Measurements from ENCODE around the gene GRAMD1B.

GRAMD1B gene

DNA sequence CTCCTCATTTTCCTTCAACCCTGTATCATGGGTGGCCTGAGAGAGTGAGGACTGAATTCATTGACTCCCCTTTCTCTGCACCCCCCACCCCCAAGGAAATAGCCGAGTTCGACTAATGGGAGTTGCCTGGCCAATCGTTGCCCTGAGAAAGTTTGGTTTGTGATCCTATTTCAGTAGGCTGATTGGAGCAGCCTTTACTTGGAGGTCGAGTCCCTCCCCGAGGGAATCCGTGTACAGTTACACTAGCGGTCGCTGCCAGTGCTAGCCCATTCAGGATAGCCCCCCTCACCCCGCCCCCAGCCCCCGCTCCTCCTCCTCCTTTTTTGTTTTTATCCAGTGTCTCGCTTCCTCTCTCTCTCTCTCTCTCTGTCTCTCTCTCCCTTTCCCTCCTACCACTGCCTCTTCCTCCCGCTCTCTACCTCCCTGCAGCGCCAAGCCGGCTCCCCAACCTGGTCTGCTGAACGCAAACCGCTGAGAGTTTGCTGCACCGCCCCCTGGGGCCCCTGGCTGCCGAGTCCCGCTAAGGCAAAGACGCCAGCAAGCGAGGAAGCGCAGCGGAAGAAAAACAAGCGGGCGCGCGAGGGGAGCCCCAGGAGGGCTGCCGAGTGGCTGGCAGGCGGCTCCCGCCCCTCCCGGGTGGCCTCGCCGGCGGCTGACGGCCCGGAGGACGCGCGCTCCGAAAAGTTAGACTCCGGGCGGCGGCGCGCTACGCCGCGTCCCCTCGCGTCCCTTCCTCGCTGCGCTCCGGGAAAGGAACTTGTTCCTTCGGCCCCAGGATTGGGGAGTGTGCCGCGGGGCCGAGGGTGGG, at the start of gene GRAMD1B:
TSS of gene GRAMD1B (plus strand) at position 357 of the 808 bp plus-strand sequence. CDS start 524 bp downstream, outside the sequence.
- DNase-seq (ENCODE audit: low read depth in 3 of 3) = peak; percentile 44 to 64 (median 59)

DNA sequence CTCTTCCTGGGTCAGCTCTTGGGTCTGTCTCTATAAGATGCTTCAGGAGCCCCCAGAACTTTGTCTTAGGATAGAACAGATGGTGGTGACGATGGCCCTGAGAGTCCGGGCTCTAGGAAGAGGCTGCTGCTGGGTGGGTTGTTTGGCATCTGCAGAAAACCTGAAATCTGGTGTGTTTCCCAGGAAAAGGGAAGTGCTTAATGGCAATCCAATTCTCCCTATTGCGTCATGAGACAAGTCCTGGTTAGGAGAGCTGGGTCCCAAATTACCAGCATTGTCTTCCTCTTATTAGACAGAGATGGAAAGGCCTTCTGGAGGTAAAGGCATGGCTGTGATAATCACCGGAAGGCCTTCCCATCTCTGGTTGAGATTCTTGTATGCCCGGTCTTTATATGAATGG, 48.9 kb upstream of the GRAMD1B start:
- DNase-seq (ENCODE audit: low read depth in 3 of 3) = no peak

DNA sequence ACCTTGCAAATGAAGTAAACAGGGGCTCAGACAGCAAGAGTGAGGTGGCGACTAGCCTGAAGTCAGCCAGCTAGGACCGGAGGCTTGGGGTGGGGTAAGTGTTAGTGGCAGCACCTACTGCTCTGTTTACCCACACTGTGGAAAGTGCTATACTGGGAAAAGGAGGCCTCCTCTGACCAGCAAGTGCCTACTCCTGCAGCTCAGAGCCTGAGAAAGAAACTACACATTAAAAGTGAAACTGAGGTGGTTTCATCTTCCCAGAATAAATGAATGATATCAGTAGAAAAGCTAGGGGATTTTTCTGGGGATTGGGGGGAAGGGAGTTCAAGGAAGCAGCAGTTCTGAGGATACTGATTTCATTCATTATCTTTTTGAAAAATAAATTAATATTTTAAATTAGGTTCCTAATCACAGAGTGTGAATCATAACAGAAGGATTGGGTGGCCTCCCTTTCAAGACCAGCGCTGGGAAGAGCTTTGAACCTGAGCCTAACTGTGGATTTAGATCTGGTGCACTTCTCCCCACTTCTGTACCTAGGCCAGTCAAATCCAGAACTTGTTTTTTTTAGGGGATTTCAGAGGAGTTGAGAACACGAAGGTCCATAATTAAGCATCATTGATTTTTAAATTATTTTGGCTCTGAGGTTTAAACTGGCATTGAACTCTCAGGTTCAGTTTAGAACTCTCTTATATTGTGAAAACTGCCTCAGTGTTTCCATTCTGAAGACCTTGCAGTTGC, 48.1 kb upstream of the GRAMD1B start:
- DNase-seq (ENCODE audit: low read depth in 3 of 3) = peak; percentile 38 to 65 (median 52)

DNA sequence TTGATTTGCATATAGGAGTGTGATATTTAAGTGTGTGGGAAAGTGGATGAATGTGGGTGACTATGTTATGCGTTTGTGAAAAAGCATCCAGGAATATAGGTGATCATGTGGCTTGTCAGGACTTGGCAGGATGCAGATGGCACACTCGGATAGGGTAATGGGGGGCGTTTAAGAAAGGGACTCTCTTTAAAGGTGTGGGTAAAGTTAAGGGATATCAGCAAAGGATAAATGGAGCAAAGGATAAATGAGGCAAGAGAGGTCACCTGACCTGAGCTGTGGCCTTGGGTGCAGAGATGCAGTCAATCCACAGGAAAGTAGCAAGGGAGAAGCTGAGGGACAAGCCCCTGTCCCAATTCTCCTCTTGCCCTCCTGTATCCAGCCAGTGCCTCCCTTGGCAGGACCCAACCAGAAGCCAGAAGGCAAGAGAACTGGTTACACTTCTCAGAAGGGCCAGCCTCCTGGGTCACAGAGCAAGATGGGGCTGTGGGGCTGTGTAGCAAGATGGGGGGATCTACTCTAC, 47.5 kb upstream of the GRAMD1B start:
- DNase-seq (ENCODE audit: low read depth in 3 of 3) = peak in 1 of 3 donors; percentile 1

DNA sequence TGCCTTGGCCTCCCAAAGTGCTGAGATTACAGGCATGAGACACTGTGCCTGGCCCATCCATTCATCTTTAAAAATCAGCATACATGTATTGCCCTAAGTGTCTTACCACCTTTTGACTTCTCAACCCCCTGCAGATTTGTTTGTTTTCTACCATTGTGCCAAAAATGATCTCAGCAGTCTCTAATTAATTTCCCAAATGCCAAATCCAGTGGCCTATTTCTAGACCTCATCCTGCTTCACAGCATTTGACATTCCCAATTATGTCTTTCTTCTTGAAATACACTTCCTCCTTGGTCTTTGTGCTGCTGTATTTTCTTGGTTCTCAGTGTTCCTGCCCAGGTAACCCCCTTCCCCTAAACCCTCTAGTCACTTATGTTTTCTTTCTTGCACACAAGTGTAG, 46.0 kb upstream of the GRAMD1B start:
- no peak for DNase-seq (ENCODE audit: low read depth in 3 of 3)

DNA sequence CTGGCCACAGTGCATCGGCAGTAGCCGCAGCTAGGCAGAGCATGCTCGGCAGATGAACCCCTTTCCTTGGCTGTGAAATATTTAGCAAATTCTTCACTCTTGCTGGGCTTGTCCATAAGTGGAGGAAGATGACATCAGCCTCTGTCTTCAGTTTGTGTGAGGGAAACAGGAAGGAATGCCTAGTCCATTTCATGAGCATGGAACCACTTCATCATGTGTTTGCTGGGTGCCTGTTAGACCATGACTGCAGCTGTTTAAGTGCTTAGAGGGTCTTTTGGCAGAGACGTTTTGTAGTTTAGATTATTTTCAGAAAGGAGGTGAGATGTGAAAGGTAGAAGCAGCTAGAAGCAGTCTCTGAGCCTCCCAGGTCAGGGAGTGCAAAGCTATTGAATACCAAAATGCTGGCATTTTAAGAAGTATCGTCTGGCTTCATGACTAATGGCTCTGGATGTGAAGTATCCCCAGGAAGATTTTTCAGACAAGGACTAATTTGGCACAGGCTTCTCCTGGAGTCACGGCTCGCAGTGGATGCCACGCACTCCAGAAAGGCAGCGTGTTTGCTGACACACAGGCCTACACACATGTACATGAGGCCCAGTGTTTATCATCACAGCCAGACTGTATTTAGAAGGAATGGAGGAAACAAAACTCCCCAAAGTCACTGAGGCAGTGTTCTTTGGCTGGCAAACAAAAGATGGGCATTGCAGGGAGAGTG, 43.1 kb upstream of the GRAMD1B start:
- no peak for DNase-seq (ENCODE audit: low read depth in 3 of 3)

DNA sequence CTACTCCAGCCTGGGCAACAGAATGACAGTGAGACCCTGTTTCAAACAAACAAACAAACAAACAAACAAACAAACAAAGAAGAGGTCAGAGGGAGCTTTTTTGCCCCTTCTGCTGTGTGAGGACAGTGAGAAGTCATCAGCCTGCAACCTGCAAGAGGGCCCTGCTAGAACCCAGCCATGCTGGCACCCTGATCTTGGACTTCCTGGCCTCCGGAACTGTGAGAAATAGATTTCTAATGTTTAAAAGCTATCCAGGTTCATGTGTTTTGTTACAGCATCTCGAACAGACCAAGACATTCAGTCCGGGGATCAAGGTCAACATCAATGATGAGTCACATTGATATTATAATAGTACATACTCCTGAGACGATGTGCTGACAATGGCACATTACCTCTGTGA, 41.4 kb upstream of the GRAMD1B start:
- DNase-seq (ENCODE audit: low read depth in 3 of 3) = no peak

DNA sequence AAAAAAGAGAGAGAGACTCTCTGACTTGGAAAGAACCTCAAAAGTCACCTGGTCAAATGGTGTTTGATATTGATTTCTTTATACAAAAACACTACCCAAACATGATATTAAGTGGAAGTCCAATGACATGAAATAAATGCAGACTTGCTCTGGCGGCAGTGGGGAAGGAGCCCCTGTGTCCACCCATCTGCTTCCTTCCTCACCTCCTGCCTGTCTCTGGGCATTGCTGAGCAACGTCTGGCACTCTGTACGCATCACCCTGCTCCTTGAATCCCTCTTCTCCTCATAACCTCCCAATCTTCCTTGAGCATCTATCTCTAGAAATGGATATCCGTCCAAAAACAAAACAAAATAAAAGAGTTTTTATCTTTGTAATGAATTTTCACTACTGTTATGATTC, 39.9 kb upstream of the GRAMD1B start:
- no peak for DNase-seq (ENCODE audit: low read depth in 3 of 3)

DNA sequence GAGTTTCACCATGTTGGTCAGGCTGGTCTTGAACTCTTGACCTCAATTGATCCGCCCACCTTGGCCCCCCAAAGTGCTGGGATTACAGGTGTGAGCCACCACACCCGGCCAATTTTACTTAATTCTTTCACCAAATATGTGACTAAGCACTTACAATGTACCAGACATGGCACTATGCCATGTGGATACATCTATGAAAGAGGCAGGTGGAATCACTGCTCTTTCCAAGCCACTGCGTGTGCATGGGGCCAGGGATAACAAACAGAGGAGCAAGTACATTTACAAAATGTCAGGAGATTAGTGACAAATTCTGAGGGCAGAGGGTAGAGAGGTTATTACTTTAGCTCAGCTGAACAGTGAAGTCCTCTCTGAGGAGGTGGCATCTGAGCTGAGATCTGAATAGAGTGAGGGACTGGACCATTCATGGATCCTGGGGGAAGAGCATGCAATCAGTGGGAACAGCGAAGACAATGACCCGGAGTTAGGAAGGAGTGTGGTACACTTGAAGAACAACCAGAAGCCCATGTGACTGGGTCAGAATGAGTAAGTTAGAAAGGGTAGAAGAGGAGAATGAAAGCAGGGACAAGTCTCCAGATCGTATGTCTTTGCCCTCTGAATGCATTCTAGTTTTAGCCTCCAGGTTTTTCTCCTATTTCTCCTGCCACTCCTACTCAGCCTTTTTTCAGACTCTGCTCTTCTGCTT, 38.3 kb upstream of the GRAMD1B start:
- DNase-seq (ENCODE audit: low read depth in 3 of 3) = no peak

DNA sequence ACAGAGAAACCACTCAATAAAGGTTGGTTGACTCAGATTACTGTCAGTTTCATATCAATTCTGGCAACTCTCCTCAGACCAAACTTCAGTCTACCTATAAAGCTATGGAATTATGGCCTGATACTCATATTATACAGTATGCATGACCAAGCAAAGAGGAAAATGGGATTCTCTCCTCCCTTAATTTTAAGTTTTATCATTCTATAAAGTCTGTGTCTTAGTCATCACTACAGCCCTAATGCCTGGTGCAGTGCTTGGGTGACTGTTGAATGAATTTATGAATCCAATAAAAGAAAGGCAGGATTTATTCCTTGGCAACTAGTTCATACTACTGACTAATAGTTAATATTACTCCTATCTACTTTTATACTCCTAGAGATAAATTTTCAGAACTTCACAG, 37.6 kb upstream of the GRAMD1B start:
- no peak for DNase-seq (ENCODE audit: low read depth in 3 of 3)

DNA sequence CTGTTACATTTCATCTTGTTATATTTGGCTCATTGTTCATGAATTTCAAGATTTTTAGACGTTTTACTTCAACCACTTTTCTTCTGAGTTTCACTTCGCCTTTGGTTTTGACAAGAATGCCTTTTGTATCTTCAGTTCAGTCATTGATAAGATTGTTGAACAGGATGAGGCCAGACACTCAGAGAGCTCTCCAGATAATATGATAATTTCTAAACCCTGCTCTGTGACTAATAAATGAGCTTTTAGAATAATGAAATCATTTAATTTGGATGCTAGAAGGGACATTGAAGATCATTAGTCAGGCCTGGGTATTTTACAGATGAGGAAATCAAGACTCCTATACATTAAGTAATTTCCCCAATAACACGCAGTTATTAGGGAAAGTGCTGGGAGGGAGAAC, 37.2 kb upstream of the GRAMD1B start:
- DNase-seq (ENCODE audit: low read depth in 3 of 3) = no peak

DNA sequence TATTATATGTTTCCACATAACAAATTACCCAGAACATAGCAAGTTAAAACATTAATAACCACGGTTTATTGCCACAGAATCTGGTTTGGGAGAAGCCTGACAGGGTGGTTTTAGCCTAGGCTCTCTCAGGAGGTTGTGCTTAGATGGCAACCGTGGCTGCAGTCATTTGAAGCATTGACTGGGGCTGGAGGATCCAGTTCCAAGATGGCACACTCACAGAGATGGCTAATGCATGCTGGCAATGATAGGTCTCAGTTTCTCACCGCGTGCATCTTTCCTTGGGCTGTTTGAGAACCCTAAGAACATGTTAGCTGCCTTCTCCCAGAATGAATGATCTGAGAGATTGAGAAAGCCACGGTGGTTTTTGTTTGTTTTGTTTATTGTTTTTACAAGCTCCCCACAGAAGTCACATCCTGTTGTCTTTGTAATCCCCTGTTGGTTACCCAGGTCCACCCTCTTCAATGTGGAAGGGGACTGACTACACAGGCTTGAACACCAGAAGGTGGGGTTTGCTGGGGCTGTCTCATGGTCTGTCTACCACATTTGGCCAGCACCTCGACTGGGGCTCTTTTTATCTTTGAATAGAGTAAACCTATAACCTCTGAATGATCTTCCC, 36.6 kb upstream of the GRAMD1B start:
- no peak for DNase-seq (ENCODE audit: low read depth in 3 of 3)

DNA sequence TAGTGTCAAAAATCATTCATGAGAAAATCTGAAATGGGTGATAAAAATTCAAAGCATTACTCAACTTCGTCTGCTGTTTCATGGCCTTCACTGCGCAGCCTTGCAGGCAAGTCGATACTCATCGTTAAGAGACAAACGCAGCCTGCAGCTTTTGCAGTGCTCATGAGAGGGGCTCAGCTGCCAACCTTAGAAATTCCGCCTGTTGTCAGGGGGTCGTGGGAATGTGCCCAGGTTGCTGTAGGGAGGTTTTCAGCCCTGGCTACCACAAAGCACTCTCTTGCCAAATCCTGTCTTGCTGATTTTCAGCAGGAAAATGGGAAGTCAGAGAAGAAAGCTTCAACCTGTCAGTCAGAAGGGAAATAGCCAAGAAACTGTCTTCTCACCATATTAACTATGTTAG, 25.4 kb upstream of the GRAMD1B start:
- no peak for DNase-seq (ENCODE audit: low read depth in 3 of 3)

DNA sequence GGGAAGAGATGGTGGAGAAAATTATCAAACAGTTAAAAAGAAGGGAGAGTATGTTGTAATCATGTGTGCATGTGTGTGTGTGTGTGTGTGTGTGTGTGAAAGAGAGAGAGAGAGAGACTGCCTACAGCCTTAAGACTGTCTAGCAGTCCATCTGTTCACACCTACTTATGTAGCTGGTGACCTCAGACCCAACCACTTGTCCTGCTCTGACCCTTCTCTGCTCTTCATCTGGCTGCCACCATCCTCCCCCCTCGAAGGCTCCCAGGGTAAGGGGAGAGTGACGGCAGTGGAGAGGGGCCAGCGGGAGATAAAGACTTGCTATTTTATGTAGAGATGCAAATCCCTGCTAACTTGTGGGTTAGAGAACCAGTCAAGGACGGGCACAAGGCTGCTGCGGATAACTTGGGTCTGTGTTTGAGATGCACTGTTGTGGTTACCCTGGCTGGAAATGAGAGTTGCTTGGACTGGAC, 24.9 kb upstream of the GRAMD1B start:
- DNase-seq (ENCODE audit: low read depth in 3 of 3) = no peak

DNA sequence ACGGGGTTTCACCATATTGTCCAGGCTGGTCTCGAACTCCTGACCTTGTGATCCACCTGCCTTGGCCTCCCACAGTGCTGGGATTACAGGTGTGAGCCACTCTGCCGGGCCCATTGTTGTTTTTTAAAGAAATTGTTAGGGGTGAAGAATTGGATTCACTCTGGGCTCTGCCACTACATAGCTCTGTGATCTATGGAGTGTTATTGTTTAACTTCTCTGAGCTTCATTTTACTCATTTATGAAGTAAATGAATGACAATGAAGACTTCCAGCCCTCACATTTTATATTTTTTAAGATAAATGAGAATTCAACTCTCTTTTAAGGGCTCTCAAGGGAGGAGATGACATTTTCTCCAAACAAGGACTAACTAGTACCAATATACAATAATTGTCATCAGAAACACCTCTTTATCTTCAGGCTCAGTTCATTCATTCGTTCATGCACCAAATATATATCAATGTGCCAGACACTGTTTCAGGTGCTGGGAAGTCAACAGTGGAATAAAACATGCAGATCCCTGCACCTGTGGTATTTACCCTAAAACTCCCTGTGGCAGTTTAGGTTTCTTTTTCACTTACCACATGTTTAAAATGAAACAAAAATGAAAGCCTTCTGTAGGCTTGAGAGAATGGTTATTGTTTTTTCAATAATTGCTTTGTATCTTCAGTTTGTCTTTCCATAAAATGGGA, 23.5 kb upstream of the GRAMD1B start:
- DNase-seq (ENCODE audit: low read depth in 3 of 3) = no peak

DNA sequence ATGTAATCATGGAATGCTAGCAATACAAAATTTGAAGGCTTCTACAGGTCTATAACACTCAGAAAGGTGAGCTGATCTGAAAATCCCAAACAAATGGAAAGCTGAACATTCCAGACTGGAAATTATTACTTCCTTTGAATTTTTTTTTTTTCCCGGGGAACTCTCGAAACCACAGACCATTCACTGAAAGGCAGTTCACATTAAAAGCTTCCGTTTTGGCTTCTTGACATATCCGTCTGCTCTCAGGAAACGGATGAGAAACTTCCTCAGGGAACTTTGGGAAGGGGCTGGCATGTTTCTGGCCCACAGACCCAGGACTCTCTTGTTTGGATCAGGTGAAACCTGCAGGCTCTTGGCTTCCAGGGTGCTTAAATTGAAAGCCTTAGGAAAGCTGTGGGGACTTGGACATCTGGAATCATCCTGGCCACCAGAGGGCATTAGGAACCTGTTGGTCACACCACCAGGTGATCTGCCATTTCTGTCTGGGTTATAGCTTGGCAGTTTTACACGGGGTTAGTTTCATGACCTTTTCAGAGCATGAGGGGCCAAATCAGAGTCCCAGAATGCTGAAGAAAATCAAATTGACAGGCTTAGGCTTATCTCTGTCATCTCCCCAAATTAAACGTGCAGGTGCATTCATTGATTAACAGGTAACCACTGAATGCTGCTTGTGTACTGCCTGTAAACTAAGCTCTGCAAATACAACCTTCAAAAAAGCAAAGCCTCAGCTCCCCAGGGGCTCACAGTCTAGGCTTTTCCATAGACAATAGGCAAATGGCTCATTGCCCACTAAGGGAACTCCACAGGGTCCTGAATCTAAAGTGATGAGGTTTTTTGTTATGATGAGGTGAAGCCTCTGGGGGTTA, 22.7 kb upstream of the GRAMD1B start:
- peak in 2 of 3 donors; percentile 27 to 63 for DNase-seq (ENCODE audit: low read depth in 3 of 3)

DNA sequence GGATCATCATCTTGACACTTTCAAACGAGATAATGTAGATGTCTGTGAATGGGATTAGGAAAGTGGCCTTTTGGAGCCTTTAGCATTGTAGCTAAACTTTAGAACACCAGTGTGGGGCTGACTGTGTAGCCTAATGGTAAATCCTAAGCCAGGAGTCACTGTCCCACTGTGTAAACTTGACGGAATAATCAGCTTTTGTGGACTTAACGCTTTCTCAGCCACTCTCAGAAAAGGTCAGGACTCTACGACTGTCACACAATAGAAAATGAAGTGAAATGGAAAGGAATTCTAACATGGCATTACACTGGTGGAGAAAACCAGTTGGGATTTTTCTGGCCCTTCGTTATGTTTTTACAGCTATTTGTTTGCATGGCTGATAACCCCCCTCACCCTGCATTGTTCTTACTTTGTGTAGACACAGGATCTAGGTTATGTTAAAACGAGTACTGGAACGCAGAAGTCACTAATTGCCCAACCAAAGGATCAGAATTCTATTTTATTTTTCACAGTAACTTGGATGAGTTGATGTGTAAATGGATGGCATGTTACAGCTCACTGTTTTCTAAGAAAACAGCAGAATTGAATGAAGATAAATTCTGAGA, 22.0 kb upstream of the GRAMD1B start:
- no peak for DNase-seq (ENCODE audit: low read depth in 3 of 3)

DNA sequence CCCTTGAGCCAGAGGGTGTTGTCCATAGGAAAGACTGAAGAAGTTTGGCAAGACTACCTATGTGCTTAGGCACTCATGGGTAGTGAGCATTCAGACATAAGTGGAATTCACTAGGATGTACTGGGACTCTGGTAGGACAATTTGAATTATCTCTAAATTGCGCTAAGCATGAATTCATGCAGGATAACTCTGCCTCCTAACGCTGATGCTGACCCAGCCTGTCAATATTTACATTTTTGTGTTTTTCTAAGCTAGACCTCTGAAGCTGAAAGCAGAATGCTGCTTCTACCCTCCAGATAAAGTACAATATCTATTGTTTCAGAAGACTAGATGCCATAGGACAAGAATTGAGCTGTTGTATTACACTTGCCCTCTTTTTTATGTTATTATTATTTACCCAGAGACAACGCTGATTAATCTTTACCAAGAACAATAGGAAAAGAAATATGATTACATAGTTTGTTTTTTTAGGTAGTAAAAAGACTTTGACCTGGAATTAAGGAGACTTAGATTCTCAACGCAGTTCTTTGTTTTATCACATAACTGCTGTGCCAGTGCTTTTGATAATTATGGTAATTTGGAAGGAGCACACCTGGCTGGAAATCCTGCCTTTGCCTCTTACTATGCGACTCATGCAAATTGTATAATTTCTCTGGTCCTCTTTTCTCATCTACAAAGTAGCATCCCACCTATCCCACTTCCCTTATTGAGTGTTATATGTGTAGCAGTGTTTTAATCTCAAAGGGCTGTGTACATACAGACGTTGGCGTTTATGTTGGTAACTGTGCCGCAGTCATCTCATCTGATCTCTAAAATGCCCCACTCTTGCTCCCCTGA, 21.2 kb upstream of the GRAMD1B start:
- DNase-seq (ENCODE audit: low read depth in 3 of 3) = no peak
